K562 (cell line): ENCODE data around the gene PSMD4.

Source experiments
- CBX5 ChIP-seq: IDR thresholded peaks from 2 replicates; pipeline ENCODE4 v1.6.1; 2014; ENCODE audit warnings: low read depth, borderline replicate concordance
- CTCF ChIP-seq, 3 experiments: IDR thresholded peaks in 2 of 3; conservative IDR thresholded peaks in 1 of 3; 2 replicates each; pipeline ENCODE4 v1.5.1; 2011 to 2012; ENCODE audit warnings: low read length in 3 of 3, mild to moderate bottlenecking in 3 of 3, control low read depth in 2 of 3, improper control_type of control experiment in 1 of 3, inconsistent platforms in 1 of 3, low read depth in 1 of 3, mixed read lengths in 1 of 3, moderate library complexity in 1 of 3; ENCODE audit not compliant: insufficient read depth in 2 of 3
- RNF2 ChIP-seq: sonication (generic); IDR thresholded peaks from 2 replicates; pipeline ENCODE4 v1.6.1; 2016
- TEAD2 ChIP-seq: fragments of 450-650 bp; IDR thresholded peaks from 2 replicates; pipeline ENCODE4 v1.6.1; 2016; ENCODE audit warnings: missing genetic modification characterization, control low read depth, missing compliant biosample characterization
- TRIM24 ChIP-seq, 2 experiments: fragments of 450-650 bp; IDR thresholded peaks; 2 replicates each; pipeline ENCODE4 v1.6.1; 2016
- ZBTB33 ChIP-seq: sonication (generic); formaldehyde crosslinking; IDR thresholded peaks from 2 replicates; pipeline ENCODE4 v1.8.1; 2023; ENCODE audit warnings: mild to moderate bottlenecking, missing genetic modification reagents
- ZNF512 ChIP-seq: IDR thresholded peaks from 2 replicates; pipeline ENCODE4 v1.6.1; 2016; ENCODE audit warnings: missing genetic modification characterization, missing compliant biosample characterization

GRCh38 chr1:151282883-151283725 is 28.6 kb downstream of the PSMD4 start:
- TF ChIP-seq TRIM24 (IDR thresholded peaks at IDR 0.05) (no peak), ZNF512 (tag) (no peak), RNF2 (no peak), TEAD2 (no peak), CTCF (IDR thresholded peaks at IDR 0.05 in 2 of 3, conservative IDR thresholded peaks at IDR 0.05 in 1 of 3; ENCODE audit: insufficient read depth in 2 of 3, low read depth in 1 of 3, low read length in 3 of 3) (no peak), CBX5 (no peak), ZBTB33 (CRISPR knock-in tag) (no peak)
